ENCODE measurements around the gene PAF1.

GRCh38 chr19:39436350-39436716 is 45.4 kb upstream of the PAF1 start:
- TF ChIP-seq EZH2 (IDR thresholded peaks at IDR 0.05; ENCODE audit: borderline replicate concordance, low read length) (no peak), CTCF (IDR thresholded peaks at IDR 0.05; ENCODE audit: low read length) (no peak)

Measured in OCI-LY1 (cell line).